ENCODE results near the gene ATP6V0A1.
A peak's percentile ranks its signal among the peaks of the same experiment; 100 is the strongest.

ATP6V0A1 gene

DNA sequence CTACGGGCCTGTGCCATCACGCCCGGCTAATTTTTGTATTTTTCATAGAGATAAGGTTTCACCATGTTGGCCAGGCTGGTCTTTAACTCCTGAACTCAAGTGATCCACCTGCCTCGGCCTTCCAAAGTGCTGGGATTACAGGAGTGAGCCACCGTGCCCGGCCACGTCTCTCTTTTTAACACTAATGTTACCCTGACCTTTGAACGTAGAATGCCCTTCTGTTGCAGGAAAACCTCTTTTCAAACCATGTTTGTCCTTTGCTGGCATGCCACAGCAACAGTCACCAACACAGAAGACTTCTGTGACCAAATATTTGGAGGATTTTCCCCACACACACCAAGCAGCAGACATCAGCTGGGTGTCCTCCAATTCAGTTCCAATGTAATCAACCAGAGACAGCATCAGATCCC lies 86.2 kb downstream of the ATP6V0A1 start:
- ATAC-seq = no peak
- TF ChIP-seq, protein P1, sequence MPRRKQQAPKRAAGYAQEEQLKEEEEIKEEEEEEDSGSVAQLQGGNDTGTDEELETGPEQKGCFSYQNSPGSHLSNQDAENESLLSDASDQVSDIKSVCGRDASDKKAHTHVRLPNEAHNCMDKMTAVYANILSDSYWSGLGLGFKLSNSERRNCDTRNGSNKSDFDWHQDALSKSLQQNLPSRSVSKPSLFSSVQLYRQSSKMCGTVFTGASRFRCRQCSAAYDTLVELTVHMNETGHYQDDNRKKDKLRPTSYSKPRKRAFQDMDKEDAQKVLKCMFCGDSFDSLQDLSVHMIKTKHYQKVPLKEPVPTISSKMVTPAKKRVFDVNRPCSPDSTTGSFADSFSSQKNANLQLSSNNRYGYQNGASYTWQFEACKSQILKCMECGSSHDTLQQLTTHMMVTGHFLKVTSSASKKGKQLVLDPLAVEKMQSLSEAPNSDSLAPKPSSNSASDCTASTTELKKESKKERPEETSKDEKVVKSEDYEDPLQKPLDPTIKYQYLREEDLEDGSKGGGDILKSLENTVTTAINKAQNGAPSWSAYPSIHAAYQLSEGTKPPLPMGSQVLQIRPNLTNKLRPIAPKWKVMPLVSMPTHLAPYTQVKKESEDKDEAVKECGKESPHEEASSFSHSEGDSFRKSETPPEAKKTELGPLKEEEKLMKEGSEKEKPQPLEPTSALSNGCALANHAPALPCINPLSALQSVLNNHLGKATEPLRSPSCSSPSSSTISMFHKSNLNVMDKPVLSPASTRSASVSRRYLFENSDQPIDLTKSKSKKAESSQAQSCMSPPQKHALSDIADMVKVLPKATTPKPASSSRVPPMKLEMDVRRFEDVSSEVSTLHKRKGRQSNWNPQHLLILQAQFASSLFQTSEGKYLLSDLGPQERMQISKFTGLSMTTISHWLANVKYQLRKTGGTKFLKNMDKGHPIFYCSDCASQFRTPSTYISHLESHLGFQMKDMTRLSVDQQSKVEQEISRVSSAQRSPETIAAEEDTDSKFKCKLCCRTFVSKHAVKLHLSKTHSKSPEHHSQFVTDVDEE (CRISPR knock-in tag; IDR thresholded peaks at IDR 0.05) = no peak
- TF ChIP-seq OSR1 (CRISPR knock-in tag; IDR thresholded peaks at IDR 0.05) (no peak), TCF4 (CRISPR knock-in tag; IDR thresholded peaks at IDR 0.05; ENCODE audit: borderline replicate concordance) (no peak), ZNF565 (CRISPR knock-in tag; conservative IDR thresholded peaks at IDR 0.05; ENCODE audit: low read depth) (no peak), ISL1 (CRISPR knock-in tag; IDR thresholded peaks at IDR 0.05) (no peak), BACH2 (CRISPR knock-in tag; IDR thresholded peaks at IDR 0.05; ENCODE audit: borderline replicate concordance) (no peak), ZFP30 (CRISPR knock-in tag; IDR thresholded peaks at IDR 0.05) (no peak), SNAI2 (CRISPR knock-in tag; IDR thresholded peaks at IDR 0.05) (no peak), ARNTL (CRISPR knock-in tag; IDR thresholded peaks at IDR 0.05; ENCODE audit: borderline replicate concordance, low read depth) (no peak)

DNA sequence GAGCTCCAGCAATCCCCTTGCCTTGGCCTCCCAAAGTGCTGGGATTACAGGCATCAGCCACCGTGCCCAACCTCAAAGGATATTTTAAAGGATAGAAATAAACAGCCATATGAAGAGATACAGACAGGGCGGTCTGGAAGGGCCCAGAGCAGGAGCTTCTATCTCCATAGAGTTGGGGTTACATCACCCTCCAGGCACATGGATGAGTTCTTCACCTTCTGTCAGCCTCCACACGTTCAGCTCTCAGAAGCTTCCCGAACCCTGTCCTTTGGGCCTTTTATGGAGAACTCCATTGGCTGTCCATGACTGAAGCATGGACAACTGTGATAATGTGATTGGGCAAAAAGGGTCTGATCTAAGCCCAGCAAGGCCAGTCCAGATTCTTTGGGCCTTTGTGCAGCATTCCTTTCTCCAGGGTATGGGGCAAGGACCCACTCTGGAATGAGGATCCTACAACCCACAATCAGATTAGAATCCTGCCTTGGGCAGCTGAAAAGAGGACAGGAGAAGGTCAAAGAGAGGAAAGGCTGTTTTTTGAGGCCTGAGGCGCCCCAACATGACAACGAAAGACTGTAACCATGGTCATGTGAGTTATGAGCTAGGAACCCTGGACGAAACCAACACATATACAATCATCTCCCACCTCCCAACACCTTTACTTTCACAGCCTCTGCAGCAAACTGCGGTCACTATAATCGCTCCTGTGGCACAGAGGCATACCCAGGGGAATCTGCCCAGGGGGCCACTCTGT lies 87.3 kb downstream of the ATP6V0A1 start:
- ATAC-seq = peak; percentile 18

DNA sequence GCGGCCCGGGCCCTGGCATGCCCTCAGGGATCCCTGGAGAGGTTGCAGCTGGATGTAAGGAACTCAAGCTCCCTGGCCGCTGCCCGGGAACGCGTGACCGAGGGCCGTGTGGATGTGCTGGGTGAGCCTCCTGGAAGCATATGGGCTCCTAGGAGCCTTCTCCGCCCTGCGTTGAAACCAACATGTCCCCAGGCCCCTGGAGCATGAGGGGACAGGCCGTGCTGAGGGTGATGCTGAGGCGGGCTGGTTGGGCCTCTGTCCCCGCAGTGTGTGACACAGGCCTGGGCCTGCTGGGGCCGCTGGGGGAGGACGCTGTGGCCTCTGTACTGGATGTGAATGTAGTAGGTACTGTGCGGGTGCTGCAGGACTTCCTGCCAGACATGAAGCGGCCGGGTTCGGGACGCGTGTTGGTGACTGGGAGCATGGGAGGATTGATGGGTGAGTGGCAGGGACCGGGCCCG lies 88.4 kb downstream of the ATP6V0A1 start:
- peak; percentile 12 for ATAC-seq
- TF ChIP-seq OSR1 (CRISPR knock-in tag; IDR thresholded peaks at IDR 0.05) = no peak
- no peak for TF ChIP-seq RARB (CRISPR knock-in tag; IDR thresholded peaks at IDR 0.05)
- no peak for TF ChIP-seq GLIS3 (CRISPR knock-in tag; IDR thresholded peaks at IDR 0.05)
- TF ChIP-seq ESRRG (CRISPR knock-in tag; IDR thresholded peaks at IDR 0.05) = no peak
- no peak for TF ChIP-seq ZFP3 (CRISPR knock-in tag; IDR thresholded peaks at IDR 0.05)
- no peak for TF ChIP-seq ISL1 (CRISPR knock-in tag; IDR thresholded peaks at IDR 0.05)
- TF ChIP-seq SNAI2 (CRISPR knock-in tag; IDR thresholded peaks at IDR 0.05) = no peak
- no peak for TF ChIP-seq CSDC2 (CRISPR knock-in tag; IDR thresholded peaks at IDR 0.05)
- TF ChIP-seq PPARA (CRISPR knock-in tag; IDR thresholded peaks at IDR 0.05; ENCODE audit: borderline replicate concordance) = no peak
- no peak for TF ChIP-seq ZNF8 (CRISPR knock-in tag; IDR thresholded peaks at IDR 0.05)
- TF ChIP-seq, protein P1 (CRISPR knock-in tag; IDR thresholded peaks at IDR 0.05) = no peak
- no peak for TF ChIP-seq ZFP30 (CRISPR knock-in tag; IDR thresholded peaks at IDR 0.05)

DNA sequence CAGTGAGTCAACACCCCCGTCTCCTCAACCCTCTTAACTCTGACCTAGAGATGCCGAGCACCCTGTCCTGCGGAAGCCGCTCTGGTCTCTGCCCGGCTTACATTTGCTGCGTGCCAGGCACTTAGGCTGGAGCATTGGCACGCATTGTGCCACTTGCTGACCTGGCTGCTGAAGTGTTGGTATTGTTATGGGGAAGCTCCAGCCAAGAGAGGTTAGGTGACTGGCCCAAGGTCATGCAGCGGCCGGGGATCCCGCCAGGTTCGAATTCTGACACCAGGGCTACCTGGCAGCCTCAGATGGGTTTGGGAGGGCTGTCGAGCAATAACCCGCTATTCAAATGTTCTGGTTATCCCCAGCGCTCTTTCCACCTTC lies 89.0 kb downstream of the ATP6V0A1 start:
- no peak for ATAC-seq
- TF ChIP-seq ESRRG (CRISPR knock-in tag; IDR thresholded peaks at IDR 0.05) (no peak), ZFP30 (CRISPR knock-in tag; IDR thresholded peaks at IDR 0.05) (no peak), CSDC2 (CRISPR knock-in tag; IDR thresholded peaks at IDR 0.05) (no peak), ZNF565 (CRISPR knock-in tag; conservative IDR thresholded peaks at IDR 0.05; ENCODE audit: low read depth) (no peak), ARNTL (CRISPR knock-in tag; IDR thresholded peaks at IDR 0.05; ENCODE audit: borderline replicate concordance, low read depth) (no peak), OSR1 (CRISPR knock-in tag; IDR thresholded peaks at IDR 0.05) (no peak), ZC3H10 (CRISPR knock-in tag; IDR thresholded peaks at IDR 0.05) (no peak), TCF4 (CRISPR knock-in tag; IDR thresholded peaks at IDR 0.05; ENCODE audit: borderline replicate concordance) (no peak)

DNA sequence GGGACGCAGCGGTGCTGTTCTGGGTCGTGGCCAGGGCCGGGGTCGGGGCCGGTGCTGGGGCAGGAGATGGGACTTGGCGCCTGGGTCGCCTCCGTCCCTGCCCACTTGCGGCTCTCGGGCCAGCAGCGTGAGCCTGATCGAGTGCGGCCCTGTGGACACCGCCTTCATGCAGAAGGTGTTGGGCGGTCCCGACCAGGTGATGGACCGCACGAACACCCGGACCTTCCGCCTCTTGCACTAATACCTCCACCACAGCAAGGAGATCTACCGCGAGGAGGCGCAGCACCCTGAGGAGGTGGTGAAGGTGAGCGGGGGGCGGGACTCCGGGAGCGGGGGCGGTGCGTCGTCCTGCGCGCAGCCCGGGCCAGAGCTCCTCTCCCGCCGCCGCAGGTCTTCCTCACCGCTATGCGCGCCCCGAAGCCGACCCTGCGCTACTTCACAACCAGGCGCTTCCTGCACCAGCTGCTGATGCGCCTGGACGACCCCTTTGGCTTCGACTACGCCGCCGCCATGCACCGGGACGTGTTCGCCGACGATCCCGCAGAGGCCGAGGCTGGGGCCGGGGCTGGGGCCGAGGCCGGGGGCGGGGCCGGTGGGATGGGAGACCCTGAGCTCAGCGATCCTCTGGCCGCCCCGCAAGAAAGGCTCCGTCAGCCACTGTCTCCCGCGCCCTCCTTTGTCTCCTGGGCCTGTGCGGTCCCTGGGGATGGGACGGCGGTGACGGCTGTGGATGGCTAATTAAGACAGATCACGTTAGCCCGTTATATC lies 89.6 kb downstream of the ATP6V0A1 start:
- ATAC-seq = no peak

More for the DNA sequence above, 89.6 kb downstream of the ATP6V0A1 start:
- no peak for TF ChIP-seq ARNTL (CRISPR knock-in tag; IDR thresholded peaks at IDR 0.05; ENCODE audit: borderline replicate concordance, low read depth)
- TF ChIP-seq GLIS3 (CRISPR knock-in tag; IDR thresholded peaks at IDR 0.05) = no peak
- TF ChIP-seq, protein P2, sequence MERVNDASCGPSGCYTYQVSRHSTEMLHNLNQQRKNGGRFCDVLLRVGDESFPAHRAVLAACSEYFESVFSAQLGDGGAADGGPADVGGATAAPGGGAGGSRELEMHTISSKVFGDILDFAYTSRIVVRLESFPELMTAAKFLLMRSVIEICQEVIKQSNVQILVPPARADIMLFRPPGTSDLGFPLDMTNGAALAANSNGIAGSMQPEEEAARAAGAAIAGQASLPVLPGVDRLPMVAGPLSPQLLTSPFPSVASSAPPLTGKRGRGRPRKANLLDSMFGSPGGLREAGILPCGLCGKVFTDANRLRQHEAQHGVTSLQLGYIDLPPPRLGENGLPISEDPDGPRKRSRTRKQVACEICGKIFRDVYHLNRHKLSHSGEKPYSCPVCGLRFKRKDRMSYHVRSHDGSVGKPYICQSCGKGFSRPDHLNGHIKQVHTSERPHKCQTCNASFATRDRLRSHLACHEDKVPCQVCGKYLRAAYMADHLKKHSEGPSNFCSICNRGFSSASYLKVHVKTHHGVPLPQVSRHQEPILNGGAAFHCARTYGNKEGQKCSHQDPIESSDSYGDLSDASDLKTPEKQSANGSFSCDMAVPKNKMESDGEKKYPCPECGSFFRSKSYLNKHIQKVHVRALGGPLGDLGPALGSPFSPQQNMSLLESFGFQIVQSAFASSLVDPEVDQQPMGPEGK (CRISPR knock-in tag; IDR thresholded peaks at IDR 0.05; ENCODE audit: borderline replicate concordance) = no peak
- no peak for TF ChIP-seq ISL1 (CRISPR knock-in tag; IDR thresholded peaks at IDR 0.05)
- no peak for TF ChIP-seq PPARA (CRISPR knock-in tag; IDR thresholded peaks at IDR 0.05; ENCODE audit: borderline replicate concordance)
- no peak for TF ChIP-seq ESRRG (CRISPR knock-in tag; IDR thresholded peaks at IDR 0.05)
- TF ChIP-seq ZNF8 (CRISPR knock-in tag; IDR thresholded peaks at IDR 0.05) = no peak
- TF ChIP-seq BACH2 (CRISPR knock-in tag; IDR thresholded peaks at IDR 0.05; ENCODE audit: borderline replicate concordance) = no peak
- TF ChIP-seq RARB (CRISPR knock-in tag; IDR thresholded peaks at IDR 0.05) = no peak
- TF ChIP-seq OSR1 (CRISPR knock-in tag; IDR thresholded peaks at IDR 0.05) = no peak

All from SK-N-SH treated with all-trans-retinoic acid at 6 μM for 48 hours (cell line).